GM20431 (cell line): ENCODE measurements around the gene CENPQ.

Experiments
- in situ Hi-C: fragments of 300-500 bp; cut with MseI, MboI; formaldehyde crosslinking; loops from one replicate; pipeline ENCODE4 v1.15.0; 2020; ENCODE audit warnings: low sequenced_read_pairs; ENCODE audit not compliant: unreplicated experiment

The CENPQ gene

GRCh38 chr6:49535795-49536194 lies 72.6 kb downstream of the CENPQ start:
- in situ Hi-C loops: loop anchor here (10.0 kb wide), 1 partner anchor 69 kb away; no protein-coding TSS in a partner anchor

- in situ Hi-C loops: loop anchor here (10.0 kb wide), 1 partner anchor 66 kb away; no protein-coding TSS in a partner anchor
Observed at GRCh38 chr6:49539102-49539501, 75.9 kb downstream of the CENPQ start.

- in situ Hi-C loops: no loop called here
Observed at GRCh38 chr6:49540614-49541013, 77.4 kb downstream of the CENPQ start.

- in situ Hi-C loops: no loop called here
Observed at GRCh38 chr6:49541210-49541724, 78.1 kb downstream of the CENPQ start.

- in situ Hi-C loops: no loop called here
Observed at GRCh38 chr6:49541936-49542335, 78.8 kb downstream of the CENPQ start.
